Stimulated activated CD8-positive, alpha-beta memory T cell treated with anti-CD3 and anti-CD28 coated beads, Interleukin-12 subunit alpha, Interleukin-12 subunit beta, amount 100 ng/mL, for 4 hours (primary cell): ENCODE results near the gene NOBOX.
"Not testable (repeated sequence)": the region's sequence is repeated elsewhere in the genome, so short reads cannot be mapped to it uniquely, and the experiment has no call there.

Experiments
- DNase-seq: peaks from one replicate; pipeline ENCODE4 v3.0.0-alpha.2; 2020; ENCODE audit warnings: low read depth

The NOBOX gene

GRCh38 chr7:144403649-144404061 is at the start of gene NOBOX:
NOBOX (minus strand) TSS chr7:144403693.
- DNase-seq, result no peak

DNA sequence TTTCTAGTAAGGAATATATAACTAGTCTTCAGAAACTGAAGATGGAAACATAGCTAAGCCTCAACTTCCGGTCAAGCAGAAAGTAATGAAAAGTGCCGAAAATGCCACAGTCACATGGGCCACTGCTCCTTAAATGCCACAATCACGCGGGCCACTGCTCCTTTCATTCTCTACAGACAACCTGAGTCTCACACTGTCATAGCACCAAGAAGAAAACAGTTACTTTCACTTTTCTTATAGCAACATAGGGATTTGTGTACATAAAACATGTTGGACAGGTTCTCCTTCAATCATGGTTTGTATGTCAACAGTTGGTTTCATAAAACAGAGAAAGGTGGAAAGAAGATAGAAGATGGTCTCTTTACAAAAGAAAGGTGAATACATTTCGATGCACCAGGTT is 48.6 kb upstream of the NOBOX start:
- DNase-seq, result no peak

DNA sequence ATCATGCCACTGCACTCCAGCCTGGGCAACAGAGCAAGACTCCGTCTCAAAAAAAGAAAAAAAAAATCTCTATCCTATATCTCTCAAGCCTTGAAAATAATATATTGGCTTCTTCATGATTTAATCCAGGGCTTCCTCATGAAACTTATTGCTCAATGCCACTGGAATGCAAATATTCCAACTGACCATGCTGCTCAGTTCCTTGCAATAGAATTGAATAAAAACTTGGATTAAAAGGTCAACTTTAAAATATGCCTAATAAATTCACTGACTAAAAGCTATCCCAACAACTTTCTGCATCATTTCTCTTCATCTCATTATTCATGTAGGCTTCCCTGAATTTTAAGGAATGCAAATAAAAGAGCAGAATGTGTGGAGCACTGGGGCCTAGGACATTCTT is 42.1 kb upstream of the NOBOX start:
- no peak for DNase-seq

DNA sequence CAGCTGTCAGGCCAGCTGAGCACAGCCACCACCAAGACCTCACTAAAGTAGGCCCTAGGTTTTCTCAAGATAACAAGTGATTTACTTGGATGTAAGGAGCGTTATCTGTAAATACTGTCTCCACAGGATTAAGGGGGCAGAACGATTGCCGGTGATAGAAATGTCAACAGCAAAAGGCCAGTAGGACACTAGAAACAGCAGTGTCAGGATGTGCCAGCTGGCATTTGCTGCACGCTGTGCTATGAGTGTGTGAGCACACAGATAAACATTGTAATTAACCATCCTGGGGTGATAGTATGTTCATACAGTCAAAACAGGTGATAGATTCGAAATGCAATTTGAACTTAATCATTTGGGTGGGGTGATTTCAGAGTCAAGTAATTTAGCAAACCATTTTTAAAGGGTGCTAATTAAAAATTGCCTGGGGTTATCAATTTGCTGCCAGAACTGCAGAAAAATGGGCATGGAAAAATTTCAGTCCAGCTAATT is 36.3 kb upstream of the NOBOX start:
- no peak for DNase-seq

GRCh38 chr7:144438759-144439158 is 35.3 kb upstream of the NOBOX start:
- DNase-seq, result no peak

DNA sequence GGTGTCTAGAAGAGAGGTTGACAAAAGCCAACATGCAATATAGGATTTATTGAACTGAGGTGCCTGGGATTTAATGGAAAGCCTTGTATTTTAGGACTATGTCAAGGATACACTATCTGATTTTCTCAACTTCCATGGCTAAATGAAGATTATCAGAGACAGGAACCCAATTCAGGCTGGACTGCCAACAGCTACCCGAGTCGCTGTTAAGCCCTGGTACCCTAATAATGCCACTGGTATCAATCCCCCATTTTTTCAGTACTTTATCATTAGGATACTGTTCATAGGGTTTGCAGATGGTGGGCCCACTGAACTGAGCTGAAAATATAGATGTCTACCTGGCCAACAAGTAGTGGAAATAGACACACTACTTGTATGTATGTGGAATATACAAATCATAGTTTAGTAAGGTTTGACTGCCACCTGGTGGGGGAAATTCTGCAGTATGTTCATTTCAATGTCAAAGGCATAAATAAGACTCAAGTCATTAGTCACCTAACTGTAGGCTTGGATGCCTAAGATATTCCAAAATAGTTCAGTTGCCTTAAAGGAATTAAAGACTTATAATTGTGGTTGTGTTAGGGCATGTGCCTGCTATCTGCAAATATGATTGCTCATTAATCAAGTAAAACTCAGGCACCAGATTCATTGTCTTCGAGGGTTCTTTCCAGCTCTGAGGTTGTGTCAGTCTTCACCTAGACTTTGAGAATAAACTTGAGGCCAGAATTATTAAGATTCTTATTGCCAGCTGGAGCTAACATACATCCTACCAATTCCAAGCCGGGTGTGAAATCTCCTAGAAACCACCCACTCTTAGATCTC is 34.1 kb upstream of the NOBOX start:
- DNase-seq, result no peak

GRCh38 chr7:144436500-144436899 is 33.0 kb upstream of the NOBOX start:
- DNase-seq, result no peak

DNA sequence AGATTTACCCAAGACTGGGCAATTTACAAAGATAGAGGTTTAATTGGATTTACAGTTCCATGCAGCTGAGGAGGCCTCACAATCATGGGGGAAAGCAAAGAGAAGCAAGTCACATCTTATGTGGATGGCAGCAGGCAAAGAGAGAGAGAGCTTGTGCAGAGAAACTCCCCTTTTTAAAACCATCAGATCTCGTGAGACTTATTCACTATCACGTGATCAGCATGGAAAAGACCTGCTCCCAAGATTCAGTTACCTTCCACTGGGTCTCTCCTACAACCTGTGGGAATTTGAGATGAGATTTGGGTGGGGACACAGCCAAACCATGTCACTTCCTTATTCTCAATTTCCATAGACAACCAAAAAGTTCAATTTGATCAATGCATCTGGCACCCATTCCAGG is 24.9 kb upstream of the NOBOX start:
- no peak for DNase-seq

- not testable (repeated sequence) for DNase-seq
These were observed 24.0 kb upstream of the NOBOX start for GRCh38 chr7:144427539-144427938.

DNA sequence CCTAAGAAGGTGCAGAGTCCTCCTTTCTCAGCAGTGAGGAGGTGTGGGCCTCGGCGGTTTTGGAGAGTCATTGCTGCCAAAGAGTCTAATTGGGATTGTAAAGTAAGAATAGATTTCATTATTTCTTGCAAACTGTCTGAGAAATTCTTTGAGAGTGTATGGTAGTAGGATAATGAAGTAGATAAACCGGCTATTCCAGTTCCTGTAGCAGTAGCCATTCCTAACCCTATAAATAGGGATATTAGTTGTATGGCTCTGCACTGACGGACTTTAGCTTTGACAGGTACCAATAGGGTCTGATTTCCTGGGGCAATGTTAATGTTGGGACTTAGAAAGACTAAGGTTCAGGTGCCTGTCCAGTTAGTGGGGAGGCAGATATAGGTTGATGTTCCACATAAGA is 15.4 kb upstream of the NOBOX start:
- not testable (repeated sequence) for DNase-seq

DNA sequence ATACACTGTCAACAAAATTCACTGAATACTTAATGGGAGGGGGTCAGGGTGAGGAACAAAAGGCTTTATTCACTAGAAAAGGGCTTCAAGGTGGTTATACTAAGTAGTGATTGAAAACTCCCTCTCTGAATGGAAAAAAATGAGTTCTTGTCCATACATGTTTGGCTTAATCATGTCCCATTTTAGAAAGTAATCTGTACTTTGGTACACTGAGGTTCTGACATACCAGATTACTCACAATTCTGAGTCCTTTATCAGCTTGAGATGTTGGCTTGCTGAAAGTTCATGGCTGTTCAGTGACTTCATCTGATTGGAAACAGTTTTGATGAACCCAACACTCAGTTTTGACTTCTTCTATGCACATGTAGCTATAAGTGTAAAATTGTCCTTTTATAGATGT is 12.8 kb upstream of the NOBOX start:
- DNase-seq, result no peak

GRCh38 chr7:144415858-144416257 is 12.4 kb upstream of the NOBOX start:
- no peak for DNase-seq

- no peak for DNase-seq
These were observed 11.3 kb upstream of the NOBOX start for GRCh38 chr7:144414815-144415214.

DNA sequence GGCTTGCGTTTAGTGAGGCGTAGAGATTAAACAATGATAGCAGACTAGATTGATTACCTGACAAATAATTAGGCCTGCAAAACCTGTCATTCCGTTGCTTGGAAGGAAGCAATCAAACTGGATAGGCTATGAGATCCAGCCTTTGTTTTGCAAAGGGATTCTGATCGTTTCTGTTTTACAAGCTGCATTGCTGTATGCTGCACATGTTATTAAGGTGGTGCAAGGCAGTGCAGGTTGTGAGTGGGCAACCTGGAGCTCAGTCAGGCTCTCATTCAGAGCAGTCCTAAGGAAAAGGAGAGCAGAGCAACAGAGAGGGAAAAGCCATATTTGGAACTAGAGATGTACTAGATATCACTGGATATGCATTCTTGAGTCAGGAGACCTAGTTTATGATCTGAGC is 6.9 kb upstream of the NOBOX start:
- DNase-seq, result no peak

DNA sequence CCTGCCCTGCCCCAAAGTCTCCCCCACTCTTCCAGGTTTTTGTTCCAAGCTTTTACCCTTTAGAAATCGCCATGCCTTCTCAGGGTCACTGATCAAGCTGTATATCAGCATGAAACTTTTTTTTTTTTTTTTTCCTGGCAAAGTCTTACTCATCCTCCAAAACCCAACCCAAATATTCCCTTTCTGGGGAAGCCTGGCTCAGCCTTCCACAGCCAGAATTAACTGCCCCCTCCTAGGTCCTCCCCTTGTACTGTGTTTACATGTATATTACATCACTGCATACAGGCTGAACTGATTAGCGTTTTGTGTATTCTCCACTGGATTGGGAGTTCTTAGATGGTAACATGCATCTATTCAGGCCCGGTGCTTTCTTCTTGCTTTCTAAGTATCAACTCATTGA is 4.6 kb upstream of the NOBOX start:
- no peak for DNase-seq

GRCh38 chr7:144407266-144407931 is 3.9 kb upstream of the NOBOX start:
- no peak for DNase-seq

DNA sequence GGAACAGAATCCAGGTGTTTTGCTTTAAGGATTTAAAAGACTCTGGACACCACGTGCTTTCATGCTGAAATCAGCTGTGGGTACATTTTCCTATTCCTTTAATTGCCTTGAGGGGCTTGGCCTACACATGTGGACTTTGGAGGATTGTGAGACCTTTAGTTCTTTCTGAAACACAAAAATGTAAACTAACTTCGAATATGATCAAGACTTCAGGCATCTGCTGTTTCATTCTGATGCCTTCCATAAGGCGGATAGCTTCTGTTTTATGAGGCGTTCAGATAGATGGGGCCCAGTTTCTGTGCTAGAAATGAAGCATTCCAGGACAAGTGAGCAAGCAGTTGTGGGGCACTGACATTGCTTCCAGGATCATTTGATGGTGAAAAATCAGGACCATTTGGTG is 1.5 kb upstream of the NOBOX start:
- DNase-seq, result no peak

DNA sequence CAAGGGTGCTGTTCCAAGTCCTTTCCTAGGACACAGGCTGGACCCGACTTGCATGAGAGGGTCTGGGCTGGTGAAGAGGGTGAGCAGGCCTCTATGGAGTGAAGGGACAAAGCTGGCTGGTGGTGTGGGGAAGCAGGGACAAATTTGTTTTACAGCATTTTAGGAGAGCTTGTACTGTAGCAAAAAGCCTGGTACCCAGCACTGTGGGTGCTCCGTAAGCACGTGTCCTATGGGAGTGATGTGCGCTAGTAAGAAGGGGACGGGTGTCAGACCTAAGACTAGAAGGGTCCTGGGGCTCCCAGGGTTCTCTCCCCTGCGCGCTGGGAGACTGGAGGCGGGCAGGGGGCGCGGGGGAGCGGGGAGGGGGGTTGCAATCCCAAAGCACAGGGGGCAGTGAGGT is 391 bp downstream of the NOBOX start:
- no peak for DNase-seq

GRCh38 chr7:144401490-144401889 is 2.0 kb downstream of the NOBOX start:
- no peak for DNase-seq

GRCh38 chr7:144399946-144400345 is 3.5 kb downstream of the NOBOX start:
- DNase-seq, result no peak

DNA sequence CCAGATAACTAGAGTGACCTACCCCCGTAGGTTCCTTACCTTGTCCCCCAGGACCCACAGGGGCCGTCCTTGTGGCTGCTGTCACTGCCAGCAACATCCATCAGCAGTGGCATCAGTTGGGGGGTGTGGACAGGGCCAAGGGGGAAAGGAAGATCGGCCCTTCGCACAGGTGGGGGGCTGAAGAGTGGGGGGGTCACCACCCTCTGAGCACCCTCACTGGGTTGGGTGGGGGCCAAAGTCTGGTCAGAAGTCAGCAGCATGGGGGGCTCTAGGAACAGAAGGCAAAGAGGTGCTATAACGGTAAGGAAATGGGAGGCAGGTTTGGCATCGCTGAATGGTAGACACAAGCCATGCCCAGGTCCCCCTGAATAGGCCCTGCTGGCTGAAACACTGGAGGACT is 4.6 kb downstream of the NOBOX start:
- DNase-seq, result no peak

DNA sequence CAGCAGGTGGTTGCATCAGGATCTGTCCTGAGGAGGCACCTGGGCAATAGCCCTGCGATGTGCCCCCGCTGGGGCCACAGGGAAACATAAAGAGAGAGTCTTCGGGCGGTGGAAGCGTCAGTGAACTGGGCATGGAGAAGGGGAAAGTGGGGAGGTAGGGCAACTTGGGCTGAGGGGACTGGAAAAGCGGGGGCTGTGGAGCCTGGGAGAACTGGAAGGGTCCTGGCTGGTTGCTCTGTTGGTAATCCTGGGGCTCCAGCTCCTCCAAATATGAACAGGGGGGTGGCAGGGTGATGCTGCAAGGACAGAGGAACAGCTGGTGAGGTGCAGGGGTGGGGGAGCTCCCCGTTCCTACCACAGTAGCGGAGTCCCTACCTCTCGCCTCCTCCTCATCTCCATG is 5.2 kb downstream of the NOBOX start:
- DNase-seq, result no peak

- no peak for DNase-seq
These were observed 6.4 kb downstream of the NOBOX start for GRCh38 chr7:144397086-144397485.

DNA sequence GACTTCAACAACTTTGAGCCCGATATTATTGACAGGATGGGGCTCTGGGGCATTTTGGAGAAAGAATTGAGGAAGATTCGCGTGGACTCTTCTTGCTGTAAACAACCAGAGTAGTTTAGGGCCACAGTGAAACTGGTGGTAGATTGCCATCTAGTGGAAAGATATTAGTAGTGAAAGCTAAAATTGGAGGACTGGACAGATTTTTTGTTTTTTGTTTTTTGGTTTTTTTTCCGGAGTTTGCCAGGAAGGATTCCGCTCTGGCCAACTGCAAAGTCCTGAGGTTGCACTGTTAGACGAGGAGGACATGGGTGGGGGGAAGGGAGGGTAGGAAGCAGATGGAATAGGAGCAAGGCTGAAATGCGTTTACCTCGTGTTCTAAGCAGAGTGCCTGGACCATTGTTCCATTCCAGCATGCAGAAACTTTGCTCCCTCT is 11.7 kb downstream of the NOBOX start:
- no peak for DNase-seq
